HG02763 (cell line): ENCODE data around the gene NYNRIN.

Experiments used
- ATAC-seq: cut with Tn5 transposase; IDR thresholded peaks from one replicate; pipeline ENCODE4 v1.9.1; 2021; ENCODE audit warnings: mild to moderate bottlenecking, moderate library complexity; ENCODE audit not compliant: unreplicated experiment

Gene NYNRIN

GRCh38 chr14:24414077-24414476 is 15.3 kb downstream of the NYNRIN start:
- ATAC-seq = no peak

- ATAC-seq = no peak
Observed at GRCh38 chr14:24414732-24415420, 16.1 kb downstream of the NYNRIN start.

GRCh38 chr14:24415421-24416253 is 16.8 kb downstream of the NYNRIN start:
- ATAC-seq = no peak

- no peak for ATAC-seq
Observed at GRCh38 chr14:24416254-24416931, 17.6 kb downstream of the NYNRIN start.

- no peak for ATAC-seq
Observed at GRCh38 chr14:24416932-24417619, 18.3 kb downstream of the NYNRIN start.

GRCh38 chr14:24417832-24418491 is 19.2 kb downstream of the NYNRIN start:
- ATAC-seq = no peak

- no peak for ATAC-seq
Observed at GRCh38 chr14:24418492-24418873, 19.7 kb downstream of the NYNRIN start.

- no peak for ATAC-seq
Observed at GRCh38 chr14:24422261-24422660, 23.5 kb downstream of the NYNRIN start.

GRCh38 chr14:24422694-24423601 is 24.1 kb downstream of the NYNRIN start:
- ATAC-seq = no peak

- ATAC-seq = no peak
Observed at GRCh38 chr14:24425704-24426103, 26.9 kb downstream of the NYNRIN start.

GRCh38 chr14:24426150-24426911 is 27.5 kb downstream of the NYNRIN start:
- no peak for ATAC-seq

- no peak for ATAC-seq
Observed at GRCh38 chr14:24426912-24427536, 28.2 kb downstream of the NYNRIN start.

- no peak for ATAC-seq
Observed at GRCh38 chr14:24427537-24428508, 29.0 kb downstream of the NYNRIN start.

- ATAC-seq = no peak
Observed at GRCh38 chr14:24428628-24429394, 30.0 kb downstream of the NYNRIN start.

GRCh38 chr14:24429395-24430142 is 30.8 kb downstream of the NYNRIN start, which contains the start of the genes CBLN3 and KHNYN:
Gene CBLN3, minus strand, starts transcription at chr14:24429668. Its CDS starts 614 bp downstream, at chr14:24429054.
Gene KHNYN, plus strand, starts transcription at chr14:24429954. Its CDS starts 777 bp downstream, at chr14:24430731.
- ATAC-seq = peak; percentile 84
